Measurements from ENCODE around the gene XIST. TPM values are rescaled to one million over a fixed set of nuclear protein-coding genes. Genes with fewer than 3 reads are reported as not detected.
"Not testable (repeated sequence)": the region's sequence is repeated elsewhere in the genome, so short reads cannot be mapped to it uniquely, and the experiment has no call there.

The XIST gene
- total RNA-seq, 1 experiment from 2014 or later: 1.4 TPM

GRCh38 chrX:73821921-73822559, 30.5 kb downstream of the XIST start:
- Histone ChIP-seq H2BK15ac (ENCODE audit: low read depth, low read length) (no peak overlapping the region), H4K8ac (replicated peaks; ENCODE audit: insufficient read length, low read depth, low read length) (no peak overlapping the region), H3K14ac (ENCODE audit: insufficient read depth, low read length) (no peak overlapping the region), H3K56ac (ENCODE audit: insufficient read length, low read depth, low read length) (no peak overlapping the region), H3K18ac (ENCODE audit: insufficient read length, low read depth, low read length) (no peak overlapping the region), H4K20me1 (ENCODE audit: control insufficient read depth, insufficient read depth, insufficient read length) (no peaks in the 10 kb centered on the region), H2BK12ac (ENCODE audit: insufficient read length, low read depth, low read length) (no peak overlapping the region), H3K27me3 (ENCODE audit: insufficient read depth, low read length) (no peaks in the 10 kb centered on the region), H2BK5ac (ENCODE audit: insufficient read length, low read length) (no peak overlapping the region), H2BK20ac (ENCODE audit: low read depth, low read length, poor library complexity, severe bottlenecking) (no peak overlapping the region), H3K4ac (ENCODE audit: low read depth, low read length) (no peak overlapping the region), H4K91ac (ENCODE audit: insufficient read length, low read depth, low read length) (no peak overlapping the region), H2AFZ (ENCODE audit: low read length) (no peak overlapping the region), H3K27ac (ENCODE audit: insufficient read length, low read depth, low read length) (no peak overlapping the region), H3K23me2 (ENCODE audit: insufficient read length, low read depth, low read length, poor library complexity, severe bottlenecking) (no peaks in the 10 kb centered on the region), H3K79me2 (ENCODE audit: insufficient read depth, low read length) (no peaks in the 10 kb centered on the region), H3K79me1 (ENCODE audit: insufficient read depth, low read depth, low read length, poor library complexity, severe bottlenecking) (no peaks in the 10 kb centered on the region), H2BK120ac (ENCODE audit: low read depth, low read length, poor library complexity, severe bottlenecking) (no peak overlapping the region), H2AK5ac (ENCODE audit: insufficient read length, low read length) (no peak overlapping the region), H3K23ac (ENCODE audit: insufficient read length, low read depth, low read length) (no peak overlapping the region), H4K5ac (ENCODE audit: insufficient read length, low read depth, low read length) (no peak overlapping the region), H3K4me2 (ENCODE audit: insufficient read depth, insufficient read length, low read length) (no peak overlapping the region), H3T11ph (ENCODE audit: low read length) (no peak overlapping the region), H3K9ac (ENCODE audit: extremely low read depth, insufficient read length, low read length) (no peak overlapping the region), H3K9me3 (ENCODE audit: control insufficient read depth, low read depth, low read length) (no peaks in the 10 kb centered on the region), H3K4me1 (ENCODE audit: insufficient read depth, low read length) (no peaks in the 10 kb centered on the region)
- H3K9me3 Mint-ChIP-seq: no peaks in the 10 kb centered on the region
- H3K27ac Mint-ChIP-seq: no peak overlapping the region
- no peak overlapping the region for H3K4me3 Mint-ChIP-seq
- no CpG with 5 or more reads among the region's 4 CpGs for WGBS (ENCODE audit: extremely low coverage, insufficient read length, low lambda C conversion rate)
- DNase-seq: no peak
- TF ChIP-seq, protein P1, sequence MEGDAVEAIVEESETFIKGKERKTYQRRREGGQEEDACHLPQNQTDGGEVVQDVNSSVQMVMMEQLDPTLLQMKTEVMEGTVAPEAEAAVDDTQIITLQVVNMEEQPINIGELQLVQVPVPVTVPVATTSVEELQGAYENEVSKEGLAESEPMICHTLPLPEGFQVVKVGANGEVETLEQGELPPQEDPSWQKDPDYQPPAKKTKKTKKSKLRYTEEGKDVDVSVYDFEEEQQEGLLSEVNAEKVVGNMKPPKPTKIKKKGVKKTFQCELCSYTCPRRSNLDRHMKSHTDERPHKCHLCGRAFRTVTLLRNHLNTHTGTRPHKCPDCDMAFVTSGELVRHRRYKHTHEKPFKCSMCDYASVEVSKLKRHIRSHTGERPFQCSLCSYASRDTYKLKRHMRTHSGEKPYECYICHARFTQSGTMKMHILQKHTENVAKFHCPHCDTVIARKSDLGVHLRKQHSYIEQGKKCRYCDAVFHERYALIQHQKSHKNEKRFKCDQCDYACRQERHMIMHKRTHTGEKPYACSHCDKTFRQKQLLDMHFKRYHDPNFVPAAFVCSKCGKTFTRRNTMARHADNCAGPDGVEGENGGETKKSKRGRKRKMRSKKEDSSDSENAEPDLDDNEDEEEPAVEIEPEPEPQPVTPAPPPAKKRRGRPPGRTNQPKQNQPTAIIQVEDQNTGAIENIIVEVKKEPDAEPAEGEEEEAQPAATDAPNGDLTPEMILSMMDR (conservative IDR thresholded peaks at IDR 0.05): no peak
- no peaks in the 10 kb centered on the region for H3K27me3 Mint-ChIP-seq (ENCODE audit: low read depth)
- H3K36me3 Mint-ChIP-seq (ENCODE audit: insufficient read depth in 1 of 3, low read depth in 3 of 3): peaks cover 0 to 4% (median 0%) of the 10 kb centered on the region in 3 experiments; a peak in 1 of 7 replicates
- peaks cover 0 to 4% of the 10 kb centered on the region in 2 experiments; a peak in 1 of 4 replicates for H3K4me1 Mint-ChIP-seq

GRCh38 chrX:73819864-73820558, 32.5 kb downstream of the XIST start:
- not testable (repeated sequence) for H2AK5ac ChIP-seq (ENCODE audit: insufficient read length, low read length); H3K4ac ChIP-seq (ENCODE audit: low read depth, low read length); H3K9ac ChIP-seq (ENCODE audit: extremely low read depth, insufficient read length, low read length); H2BK12ac ChIP-seq (ENCODE audit: insufficient read length, low read depth, low read length); H3K27ac Mint-ChIP-seq; H3K27me3 ChIP-seq (ENCODE audit: insufficient read depth, low read length); H3T11ph ChIP-seq (ENCODE audit: low read length); H2BK120ac ChIP-seq (ENCODE audit: low read depth, low read length, poor library complexity, severe bottlenecking); H2BK15ac ChIP-seq (ENCODE audit: low read depth, low read length); H2BK5ac ChIP-seq (ENCODE audit: insufficient read length, low read length); H3K27ac ChIP-seq (ENCODE audit: insufficient read length, low read depth, low read length); H3K4me2 ChIP-seq (ENCODE audit: insufficient read depth, insufficient read length, low read length); H3K9me3 Mint-ChIP-seq; H3K14ac ChIP-seq (ENCODE audit: insufficient read depth, low read length); H3K4me3 Mint-ChIP-seq; DNase-seq; H3K18ac ChIP-seq (ENCODE audit: insufficient read length, low read depth, low read length); H4K5ac ChIP-seq (ENCODE audit: insufficient read length, low read depth, low read length); H3K4me1 ChIP-seq (ENCODE audit: insufficient read depth, low read length); H3K4me1 Mint-ChIP-seq; H4K91ac ChIP-seq (ENCODE audit: insufficient read length, low read depth, low read length); H3K23ac ChIP-seq (ENCODE audit: insufficient read length, low read depth, low read length); H3K79me2 ChIP-seq (ENCODE audit: insufficient read depth, low read length); H2BK20ac ChIP-seq (ENCODE audit: low read depth, low read length, poor library complexity, severe bottlenecking); H4K8ac ChIP-seq (replicated peaks; ENCODE audit: insufficient read length, low read depth, low read length); H3K56ac ChIP-seq (ENCODE audit: insufficient read length, low read depth, low read length); H4K20me1 ChIP-seq (ENCODE audit: control insufficient read depth, insufficient read depth, insufficient read length); H3K27me3 Mint-ChIP-seq (ENCODE audit: low read depth); H3K36me3 Mint-ChIP-seq (ENCODE audit: insufficient read depth in 1 of 3, low read depth in 3 of 3); H2AFZ ChIP-seq (ENCODE audit: low read length); H3K23me2 ChIP-seq (ENCODE audit: insufficient read length, low read depth, low read length, poor library complexity, severe bottlenecking); H3K9me3 ChIP-seq (ENCODE audit: control insufficient read depth, low read depth, low read length); H3K79me1 ChIP-seq (ENCODE audit: insufficient read depth, low read depth, low read length, poor library complexity, severe bottlenecking)
- WGBS (ENCODE audit: extremely low coverage, insufficient read length, low lambda C conversion rate): no CpG with 5 or more reads among the region's 10 CpGs
